Right lobe of liver (tissue), 6 donors: ENCODE data around the gene SRGAP2B. TPM values are rescaled to one million over a fixed set of nuclear protein-coding genes. Genes with fewer than 3 reads are reported as not detected.
"Not testable (repeated sequence)": the region's sequence is repeated elsewhere in the genome, so short reads cannot be mapped to it uniquely, and the experiment has no call there.

Source experiments
- ATAC-seq, 4 donors: fragments of 200-7000 bp; cut with Tn5 transposase; one replicate each; pipeline ENCODE4 v1.9.1; 2020; ENCODE audit warnings: mild to moderate bottlenecking in 4 of 4, moderate library complexity in 4 of 4
- DNase-seq, 3 donors: peaks; one replicate each; pipeline ENCODE4 v3.0.0-alpha.2; 2020
- H3K27ac ChIP-seq, 3 donors: fragments of 200-600 bp; one replicate each; pipeline ENCODE4 v1.8.0; 2022
- H3K27me3 ChIP-seq, 2 donors: fragments of 200-600 bp; one replicate each; pipeline ENCODE4 v1.8.0; 2022
- H3K36me3 ChIP-seq, 4 donors: fragments of 200-600 bp; sonication (generic) in 1 of 4; one replicate each; pipeline versions ENCODE4 v1.5.1 to v1.8.0; 2017 to 2022; ENCODE audit warnings: control low read depth in 1 of 4
- H3K4me1 ChIP-seq, 4 donors: fragments of 200-600 bp; sonication (generic) in 1 of 4; one replicate each; pipeline versions ENCODE4 v1.5.1 to v1.8.0; 2017 to 2022; ENCODE audit warnings: control low read depth in 1 of 4
- H3K4me3 ChIP-seq, 3 donors: fragments of 200-600 bp; one replicate each; pipeline ENCODE4 v1.8.0; 2022
- H3K9me3 ChIP-seq, 4 donors: fragments of 200-600 bp; sonication (generic) in 1 of 4; one replicate each; pipeline versions ENCODE4 v1.5.1 to v1.8.0; 2017 to 2022; ENCODE audit warnings: control low read depth in 1 of 4
- WGBS: methylation state at CpG from one replicate; pipeline ENCODE4 v1.1.6; 2018; ENCODE audit warnings: low coverage, low lambda C conversion rate; ENCODE audit not compliant: insufficient coverage; ENCODE audit errors: missing lambda C conversion rate; 5-methylcytosine and 5-hydroxymethylcytosine counted together
- intact Hi-C, 2 donors: fragments of 100-400 bp; cut with DNase I; formaldehyde crosslinking; loops; one replicate each; pipeline versions ENCODE4 v1.11.2 to v1.14.1; 2022
- total RNA-seq, 6 experiments: library from RNA; depleted of rRNA in 2 of 6; stranded (reverse); fragments of >200 nt in 2 of 6; fragmentation: NEBNext Ultra II Directional in 3 of 6; extraction: Animal tissue kit (Norgen Biotek cat#: 25700) in 3 of 6; gene quantifications; one replicate each; pipeline versions ENCODE4 v1.1.0 to v1.2.4, GENCODE V29; 2016 to 2023
- donor health status: DM: no; HTN: yes; CAD: no.
- donor health status: DM: no; HTN: no; CAD: no.
- donor health status: DM: no; HTN: no; CAD: no.
- donor health status: DM: no; HTN: yes; CAD: no.
- donor health status: DM: no; HTN: yes; CAD: no.

SRGAP2B gene
- total RNA-seq, 6 experiments from 2014 or later: 4.5 to 6.6 (median 6.1) TPM

DNA sequence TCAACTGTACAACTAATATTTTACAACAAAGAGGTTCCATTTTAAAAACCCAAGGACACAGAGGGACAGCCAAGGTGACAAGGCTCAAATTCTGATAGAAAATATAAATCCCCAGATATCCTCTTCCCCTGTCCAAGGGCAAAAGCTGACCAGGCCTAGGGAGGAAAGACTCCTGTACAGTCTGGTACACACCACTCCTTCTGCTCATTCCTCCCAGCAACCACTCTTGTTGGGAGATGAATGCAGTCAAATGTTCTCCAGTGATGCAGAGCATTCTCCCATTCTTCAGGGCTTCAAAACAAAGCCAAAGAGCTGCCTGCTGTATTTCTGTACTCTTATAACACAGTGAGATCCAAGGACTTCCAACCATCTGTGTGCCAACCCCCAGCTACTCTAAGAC, 69.8 kb downstream of the SRGAP2B start:
- H3K4me3 ChIP-seq, DNase-seq, H3K4me1 ChIP-seq, H3K27me3 ChIP-seq, H3K9me3 ChIP-seq, H3K27ac ChIP-seq, intact Hi-C loops, H3K36me3 ChIP-seq, ATAC-seq: not testable (repeated sequence)

- H3K36me3 ChIP-seq, H3K27ac ChIP-seq, H3K4me1 ChIP-seq, DNase-seq, ATAC-seq, H3K9me3 ChIP-seq, H3K27me3 ChIP-seq, intact Hi-C loops, H3K4me3 ChIP-seq: not testable (repeated sequence)
- 20% methylated on average over 1 of the region's 2 CpGs for WGBS
Observed at GRCh38 chr1:145022259-145022658, 72.9 kb downstream of the SRGAP2B start.

DNA sequence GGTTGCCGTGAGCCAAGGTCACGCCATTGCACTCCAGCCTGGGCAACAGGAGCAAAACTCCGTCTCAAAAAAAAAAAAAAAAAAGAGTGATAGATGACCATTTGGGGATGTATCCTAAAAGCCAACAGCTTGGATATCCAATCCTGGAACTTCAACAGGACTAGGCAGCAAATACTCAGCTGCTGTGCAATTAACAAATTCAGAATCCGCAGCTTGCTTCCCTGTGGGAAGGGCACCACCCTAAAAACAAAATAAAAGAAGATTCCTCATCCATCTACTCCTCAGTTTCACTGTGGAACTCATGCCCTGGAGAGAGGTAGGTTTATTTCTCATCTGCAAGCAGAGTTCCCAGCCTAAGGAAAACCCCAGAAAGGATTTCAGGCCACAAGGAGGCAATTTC, 73.4 kb downstream of the SRGAP2B start:
- no CpG with 5 or more reads among the region's 4 CpGs for WGBS
- H3K4me1 ChIP-seq, H3K27me3 ChIP-seq, H3K36me3 ChIP-seq, H3K9me3 ChIP-seq, DNase-seq, ATAC-seq, H3K4me3 ChIP-seq, H3K27ac ChIP-seq, intact Hi-C loops: not testable (repeated sequence)

GRCh38 chr1:145019709-145020108, 75.4 kb downstream of the SRGAP2B start:
- intact Hi-C loops, H3K4me3 ChIP-seq, H3K4me1 ChIP-seq, H3K27me3 ChIP-seq, DNase-seq, H3K36me3 ChIP-seq, ATAC-seq, H3K27ac ChIP-seq, H3K9me3 ChIP-seq: not testable (repeated sequence)
- 62% methylated on average over 2 of the region's 2 CpGs for WGBS

GRCh38 chr1:145017725-145018124, 77.4 kb downstream of the SRGAP2B start:
- DNase-seq, H3K27me3 ChIP-seq, H3K9me3 ChIP-seq, intact Hi-C loops, H3K4me3 ChIP-seq, H3K4me1 ChIP-seq, H3K36me3 ChIP-seq, H3K27ac ChIP-seq: not testable (repeated sequence)
- peak; percentile 84 to 94 (median 92) for ATAC-seq
- WGBS: 38% methylated on average over 2 of the region's 2 CpGs

DNA sequence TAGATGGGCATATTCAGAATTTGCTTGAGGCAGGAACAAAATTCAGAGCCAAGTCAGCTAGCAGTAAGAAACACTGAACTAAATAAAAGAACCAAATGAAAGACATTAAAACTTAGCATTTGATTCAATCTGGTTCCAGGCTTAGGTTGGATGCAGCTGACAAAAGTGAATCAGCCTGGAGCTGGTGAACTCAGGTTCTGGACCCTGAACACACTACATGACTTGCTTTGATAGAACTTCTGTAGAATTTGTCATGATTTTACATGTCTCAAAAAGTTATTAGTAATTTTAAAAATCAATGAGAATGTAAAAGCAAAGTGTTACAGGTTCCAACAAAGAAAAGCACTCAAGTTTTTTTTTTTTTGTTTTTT, 78.7 kb downstream of the SRGAP2B start:
- H3K27ac ChIP-seq, H3K27me3 ChIP-seq, ATAC-seq, intact Hi-C loops, H3K4me1 ChIP-seq, H3K9me3 ChIP-seq, DNase-seq, H3K4me3 ChIP-seq, H3K36me3 ChIP-seq: not testable (repeated sequence)

DNA sequence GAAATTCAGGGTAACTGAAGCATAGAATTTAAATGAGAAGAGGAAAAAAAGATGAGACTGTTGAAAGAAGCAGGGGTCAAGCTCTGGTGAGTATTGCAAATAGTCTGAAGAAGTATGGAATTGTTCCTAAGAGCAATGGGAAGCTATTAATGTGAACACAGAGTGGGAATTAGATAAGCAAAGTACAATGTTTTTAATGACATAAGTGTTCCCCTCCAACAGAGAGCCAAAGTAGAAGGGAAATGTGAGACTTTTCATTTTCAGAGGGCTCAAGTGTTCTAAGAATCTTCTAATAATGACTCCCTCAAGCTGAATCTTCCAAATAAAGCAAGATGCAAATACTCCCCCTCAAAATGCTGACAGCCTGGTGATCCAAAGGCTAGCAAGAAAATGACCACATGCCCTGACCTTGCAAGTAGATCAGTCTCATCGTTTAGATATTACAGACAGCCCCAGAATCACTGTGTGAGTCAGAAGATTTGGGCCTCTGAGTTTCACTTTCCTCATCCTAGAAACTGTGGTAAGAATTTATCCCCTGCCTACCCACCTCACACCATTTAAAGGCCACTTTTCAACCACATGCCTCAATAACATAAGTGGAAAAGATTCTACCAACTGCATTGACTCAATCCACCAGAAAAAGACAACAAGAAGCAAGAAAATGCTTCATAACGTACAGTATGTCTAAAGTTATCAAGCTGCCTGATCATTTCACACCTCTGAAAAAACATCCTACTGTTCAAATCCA, 79.2 kb downstream of the SRGAP2B start:
- intact Hi-C loops, H3K4me3 ChIP-seq, H3K27me3 ChIP-seq, H3K4me1 ChIP-seq, H3K36me3 ChIP-seq, H3K9me3 ChIP-seq, DNase-seq, H3K27ac ChIP-seq: not testable (repeated sequence)
- WGBS: no CpG with 5 or more reads among the region's 2 CpGs
- ATAC-seq: peak in 3 of 4 donors; percentile 38 to 60 (median 39)

DNA sequence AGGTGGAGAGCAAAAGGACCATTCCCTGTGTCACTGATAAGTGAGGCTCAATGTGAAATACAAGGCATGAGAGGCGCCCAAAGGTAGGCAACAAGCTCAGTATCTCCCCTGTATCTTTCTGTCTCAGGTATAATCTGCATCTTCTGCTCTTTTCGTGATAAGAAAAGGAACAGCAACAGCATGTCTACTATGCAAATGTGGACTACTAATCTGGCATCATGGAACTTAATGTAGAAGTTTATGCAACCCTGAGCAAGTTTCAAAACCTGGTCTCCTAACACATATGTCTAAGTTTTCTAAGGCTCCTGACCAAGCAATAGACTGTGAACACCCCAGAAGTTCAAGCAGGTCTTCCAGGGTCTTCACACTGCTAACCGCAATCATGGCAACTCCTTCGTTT, 81.8 kb downstream of the SRGAP2B start:
- DNase-seq, H3K9me3 ChIP-seq, H3K27ac ChIP-seq, H3K36me3 ChIP-seq, intact Hi-C loops, H3K27me3 ChIP-seq, H3K4me3 ChIP-seq, H3K4me1 ChIP-seq, ATAC-seq: not testable (repeated sequence)
- WGBS: 100% methylated on average over 1 of the region's 4 CpGs

DNA sequence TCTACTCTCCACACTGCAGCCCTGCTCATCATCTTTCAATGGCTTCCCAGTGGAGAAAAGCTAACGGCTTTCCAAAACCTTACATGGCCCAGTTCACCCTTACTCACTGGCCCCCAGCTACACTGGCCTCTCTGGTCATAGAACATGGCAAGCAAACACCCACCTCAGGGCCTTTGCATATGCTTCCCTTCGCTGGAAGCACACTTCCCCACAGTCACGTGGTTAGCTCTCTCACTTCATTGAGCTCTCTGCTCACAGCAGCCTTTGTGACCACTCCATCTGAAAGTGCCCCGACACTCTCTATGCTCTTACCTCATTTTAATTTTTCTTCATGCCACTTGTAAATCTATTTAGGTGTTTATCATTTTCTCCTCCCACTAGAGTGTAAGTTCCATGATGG, 83.3 kb downstream of the SRGAP2B start:
- H3K36me3 ChIP-seq, H3K4me3 ChIP-seq, ATAC-seq, H3K9me3 ChIP-seq, H3K4me1 ChIP-seq, intact Hi-C loops, DNase-seq, H3K27ac ChIP-seq, H3K27me3 ChIP-seq: not testable (repeated sequence)
- no CpG with 5 or more reads among the region's 4 CpGs for WGBS

DNA sequence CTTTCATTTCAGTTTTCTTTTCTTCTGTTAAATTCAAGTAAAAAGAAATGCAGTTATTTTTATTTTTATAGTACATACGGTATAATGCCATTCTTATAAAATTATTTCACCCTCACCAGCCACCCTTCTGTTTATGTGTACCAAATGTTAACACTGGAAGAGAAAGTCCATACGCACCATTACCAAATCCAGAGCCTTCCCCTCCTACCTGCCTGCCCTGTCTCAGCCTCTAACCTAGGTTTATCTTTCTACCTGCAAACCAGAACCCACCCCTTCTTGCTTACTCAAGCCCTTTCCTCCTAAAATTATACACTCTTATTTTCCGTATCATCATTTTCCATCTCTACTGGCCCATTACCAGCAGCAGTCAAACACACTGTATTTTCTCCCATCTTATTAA, 84.5 kb downstream of the SRGAP2B start:
- H3K36me3 ChIP-seq, H3K27ac ChIP-seq, H3K9me3 ChIP-seq, H3K4me3 ChIP-seq, H3K27me3 ChIP-seq, DNase-seq, intact Hi-C loops, H3K4me1 ChIP-seq: not testable (repeated sequence)
- peak; percentile 45 to 62 (median 58) for ATAC-seq
- WGBS: 36% methylated on average over 2 of the region's 3 CpGs

DNA sequence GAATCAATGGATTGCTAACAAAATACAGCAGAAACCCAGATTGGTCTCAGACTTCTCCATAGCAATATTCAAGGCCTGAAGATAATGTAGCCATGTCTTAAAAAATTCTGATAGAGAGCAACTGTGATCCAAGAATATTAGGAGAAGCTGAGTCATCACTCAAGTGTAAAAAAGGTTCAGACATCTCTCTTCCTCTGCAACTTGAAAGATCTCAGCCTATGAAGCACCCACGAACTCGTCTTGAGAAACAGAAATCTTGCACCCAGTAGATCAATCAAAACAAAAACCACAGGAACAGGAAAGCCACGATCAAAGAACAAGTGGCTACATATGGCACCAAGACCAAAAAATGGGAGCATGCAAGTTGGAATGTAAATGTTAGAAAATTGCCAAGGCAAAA, 85.2 kb downstream of the SRGAP2B start:
- WGBS: 38% methylated on average over 3 of the region's 3 CpGs
- H3K27ac ChIP-seq, H3K36me3 ChIP-seq, H3K27me3 ChIP-seq, H3K4me3 ChIP-seq, DNase-seq, intact Hi-C loops, H3K4me1 ChIP-seq, H3K9me3 ChIP-seq: not testable (repeated sequence)
- peak in 3 of 4 donors; percentile 24 to 47 (median 43) for ATAC-seq

- no CpG with 5 or more reads among the region's 4 CpGs for WGBS
- DNase-seq, H3K4me1 ChIP-seq, H3K27me3 ChIP-seq, H3K4me3 ChIP-seq, intact Hi-C loops, H3K27ac ChIP-seq, H3K36me3 ChIP-seq, H3K9me3 ChIP-seq: not testable (repeated sequence)
- peak; percentile 55 to 71 (median 60) for ATAC-seq
Observed at GRCh38 chr1:145008388-145008787, 86.7 kb downstream of the SRGAP2B start.
